Progenitor cell of endocrine pancreas (in vitro differentiated cells): ENCODE data around the gene SMARCA4. TPM values are rescaled to one million over a fixed set of nuclear protein-coding genes. Genes with fewer than 3 reads are reported as not detected.
A peak's percentile ranks its signal among the peaks of the same experiment; 100 is the strongest.

Experiments used
- DNase-seq: peaks from one replicate; pipeline ENCODE4 v3.0.0; 2021; ENCODE audit warnings: low spot score; ENCODE audit not compliant: unreplicated experiment
- H3K27ac Mint-ChIP-seq: 2 replicates; pipeline ENCODE4 v1.8.0; 2021; ENCODE audit warnings: mild to moderate bottlenecking, moderate library complexity, mixed read lengths
- H3K27me3 Mint-ChIP-seq: 2 replicates; pipeline ENCODE4 v1.8.0; 2021; ENCODE audit warnings: mixed read lengths
- H3K36me3 Mint-ChIP-seq: 2 replicates; pipeline ENCODE4 v1.8.0; 2022; ENCODE audit warnings: mixed read lengths; ENCODE audit not compliant: insufficient read depth
- H3K4me1 Mint-ChIP-seq: 2 replicates; pipeline ENCODE4 v1.8.0; 2021; ENCODE audit warnings: low read depth, mixed read lengths
- H3K4me3 Mint-ChIP-seq: 2 replicates; pipeline ENCODE4 v1.8.0; 2021; ENCODE audit warnings: low read depth, mild to moderate bottlenecking, moderate library complexity, mixed read lengths
- H3K9me3 Mint-ChIP-seq: 2 replicates; pipeline ENCODE4 v1.8.0; 2021; ENCODE audit warnings: low read depth, mixed read lengths
- CTCF ChIP-seq: fragments of 200-600 bp; sonication (generic); IDR thresholded peaks from one replicate; pipeline ENCODE4 v1.5.0; 2021; ENCODE audit warnings: antibody characterized with exemption, mild to moderate bottlenecking; ENCODE audit not compliant: unreplicated experiment
- total RNA-seq: library from RNA; stranded (reverse); gene quantifications from 2 replicates; pipeline ENCODE4 v1.2.1, GENCODE V29; 2021

SMARCA4 gene
- total RNA-seq, 1 donor from 2014 or later, result 334 TPM

- no peaks in the 10 kb centered on the region for H3K9me3 Mint-ChIP-seq
- TF ChIP-seq CTCF, result no peak
- no peak for DNase-seq
- H3K27ac Mint-ChIP-seq, result peak overlapping the region; percentile 3
- no peaks in the 10 kb centered on the region for H3K27me3 Mint-ChIP-seq
- H3K4me3 Mint-ChIP-seq, result no peak overlapping the region
- no peaks in the 10 kb centered on the region for H3K4me1 Mint-ChIP-seq
- peaks cover 24% of the 10 kb centered on the region for H3K36me3 Mint-ChIP-seq
Observed at GRCh38 chr19:11020982-11021759, 60.3 kb downstream of the SMARCA4 start.

GRCh38 chr19:11021760-11022144 is 60.9 kb downstream of the SMARCA4 start:
- no peak overlapping the region for H3K27ac Mint-ChIP-seq

GRCh38 chr19:11023016-11023415 is 62.2 kb downstream of the SMARCA4 start:
- peaks cover 21% of the 10 kb centered on the region for H3K36me3 Mint-ChIP-seq

More at GRCh38 chr19:11021760-11022144, 60.9 kb downstream of the SMARCA4 start:
- H3K4me3 Mint-ChIP-seq, result no peak overlapping the region
- no peaks in the 10 kb centered on the region for H3K4me1 Mint-ChIP-seq
- H3K36me3 Mint-ChIP-seq, result peaks cover 24% of the 10 kb centered on the region
- no peaks in the 10 kb centered on the region for H3K9me3 Mint-ChIP-seq
- no peaks in the 10 kb centered on the region for H3K27me3 Mint-ChIP-seq
- DNase-seq, result no peak
- no peak for TF ChIP-seq CTCF

GRCh38 chr19:11023710-11024109 is 62.9 kb downstream of the SMARCA4 start:
- Mint-ChIP-seq H3K4me1 (no peaks in the 10 kb centered on the region), H3K36me3 (peaks cover 16% of the 10 kb centered on the region), H3K9me3 (no peaks in the 10 kb centered on the region), H3K27me3 (no peaks in the 10 kb centered on the region), H3K27ac (no peak overlapping the region), H3K4me3 (no peak overlapping the region)
- TF ChIP-seq CTCF, result no peak
- DNase-seq, result no peak

More at GRCh38 chr19:11023016-11023415, 62.2 kb downstream of the SMARCA4 start:
- H3K27ac Mint-ChIP-seq, result no peak overlapping the region
- no peak for TF ChIP-seq CTCF
- H3K27me3 Mint-ChIP-seq, result no peaks in the 10 kb centered on the region
- no peaks in the 10 kb centered on the region for H3K9me3 Mint-ChIP-seq
- no peak for DNase-seq
- no peak overlapping the region for H3K4me3 Mint-ChIP-seq
- H3K4me1 Mint-ChIP-seq, result no peaks in the 10 kb centered on the region

GRCh38 chr19:11024259-11024658 is 63.4 kb downstream of the SMARCA4 start:
- no peak for DNase-seq
- Mint-ChIP-seq H3K27ac (no peak overlapping the region), H3K27me3 (no peaks in the 10 kb centered on the region), H3K4me3 (no peak overlapping the region), H3K36me3 (peaks cover 16% of the 10 kb centered on the region), H3K4me1 (no peaks in the 10 kb centered on the region), H3K9me3 (no peaks in the 10 kb centered on the region)
- no peak for TF ChIP-seq CTCF
